A549 (cell line): ENCODE data around the gene CNIH2. TPM values are rescaled to one million over a fixed set of nuclear protein-coding genes. Genes with fewer than 3 reads are reported as not detected.

Experiments used
- ATAC-seq, 2 experiments: fragments of 200-7000 bp in 1 of 2; fragments of >200 bp in 1 of 2; cut with Nextera tagmentation in 1 of 2; cut with Tn5 transposase in 1 of 2; 3 replicates each; pipeline versions ENCODE4 v1.8.0 to v1.9.1; 2018 to 2020; ENCODE audit warnings: mild to moderate bottlenecking in 1 of 2, moderate library complexity in 1 of 2
- CTCF ChIA-PET: fragments of 300-600 bp; sonication (Branson Sonifier 250); formaldehyde crosslinking; extraction: SDS; loops from one replicate; lab custom pipeline; 2021; ENCODE audit warnings: antibody characterized with exemption, inconsistent platforms; lab: Yijun Ruan, JAX
- POLR2A ChIA-PET: fragments of 350-600 bp; formaldehyde crosslinking; extraction: SDS; loops from one replicate; lab custom pipeline; 2021; ENCODE audit warnings: antibody characterized with exemption, inconsistent platforms; lab: Yijun Ruan, JAX
- DNase-seq, 2 experiments: peaks; one replicate each; pipeline versions ENCODE4 v3.0.0 to v3.0.0-alpha.2; 2011 to 2016; ENCODE audit warnings: low read depth in 1 of 2, low spot score in 1 of 2
- FAIRE-seq: peaks from 2 replicates; lab custom pipeline; 2011; peaks lifted over from hg19 to GRCh38; lab: Jason Lieb, UNC
- H3K27ac ChIP-seq, 2 experiments: fragments of >200 bp; sonication (Bioruptor Twin); formaldehyde crosslinking; 3 replicates each; pipeline ENCODE4 v1.5.1; 2016 to 2017
- H3K4me1 ChIP-seq: fragments of >200 bp; sonication (Bioruptor Twin); formaldehyde crosslinking; 3 replicates; pipeline ENCODE4 v1.6.1; 2016
- H3K4me2 ChIP-seq: fragments of >200 bp; sonication (Bioruptor Twin); formaldehyde crosslinking; 3 replicates; pipeline ENCODE4 v1.6.1; 2016
- H3K4me3 ChIP-seq: fragments of >200 bp; sonication (Bioruptor Twin); formaldehyde crosslinking; 3 replicates; pipeline ENCODE4 v1.5.1; 2016
- H3K9me3 ChIP-seq: fragments of >200 bp; sonication (Bioruptor Twin); formaldehyde crosslinking; 3 replicates; pipeline ENCODE4 v1.6.1; 2016
- ATOH8 ChIP-seq: fragments of 250-450 bp; sonication (Bioruptor Pico); IDR thresholded peaks from 2 replicates; pipeline ENCODE4 v1.5.0; 2020; ENCODE audit warnings: low read depth, mild to moderate bottlenecking, moderate library complexity
- CTCF ChIP-seq: fragments of >200 bp; sonication (Bioruptor Twin); formaldehyde crosslinking; IDR thresholded peaks from 3 replicates; pipeline ENCODE4 v1.5.1; 2016
- EHF ChIP-seq: fragments of 250-450 bp; sonication (Bioruptor Pico); IDR thresholded peaks from 2 replicates; pipeline ENCODE4 v1.5.0; 2020; ENCODE audit warnings: mild to moderate bottlenecking
- FOXS1 ChIP-seq: fragments of 250-450 bp; sonication (Bioruptor Pico); IDR thresholded peaks from 2 replicates; pipeline ENCODE4 v1.5.0; 2020; ENCODE audit warnings: mild to moderate bottlenecking, moderate library complexity
- GATA3 ChIP-seq: IDR thresholded peaks from 2 replicates; pipeline ENCODE4 v1.6.1; 2012; ENCODE audit warnings: borderline replicate concordance
- JUNB ChIP-seq: fragments of >200 bp; sonication (Bioruptor Twin); formaldehyde crosslinking; IDR thresholded peaks from 2 replicates; pipeline ENCODE4 v1.6.1; 2016
- MAX ChIP-seq: IDR thresholded peaks from 2 replicates; pipeline ENCODE4 v1.6.1; 2012
- MAZ ChIP-seq: fragments of 150-350 bp; IDR thresholded peaks from 2 replicates; pipeline ENCODE4 v1.6.1; 2014; ENCODE audit warnings: antibody characterized with exemption, low read depth, low read length, borderline replicate concordance
- MYC ChIP-seq: IDR thresholded peaks from 2 replicates; pipeline ENCODE4 v1.6.1; 2012; ENCODE audit warnings: mild to moderate bottlenecking, inconsistent platforms, low read length, improper control_type of control experiment, borderline replicate concordance
- POLR2A ChIP-seq: IDR thresholded peaks from 2 replicates; pipeline ENCODE4 v1.6.1; 2012; ENCODE audit warnings: mild to moderate bottlenecking, low read length
- REST ChIP-seq: fragments of 200-600 bp; sonication (generic); IDR thresholded peaks from 2 replicates; pipeline ENCODE4 v1.6.1; 2016; ENCODE audit warnings: antibody characterized with exemption, mild to moderate bottlenecking, moderate library complexity
- TP53 ChIP-seq: fragments of 250-450 bp; sonication (Bioruptor Pico); IDR thresholded peaks from 2 replicates; pipeline ENCODE4 v1.5.0; 2021; ENCODE audit warnings: mild to moderate bottlenecking, moderate library complexity
- WGBS: methylation state at CpG from one replicate; pipeline ENCODE4 v1.1.6; 2017; ENCODE audit errors: missing lambda C conversion rate; 5-methylcytosine and 5-hydroxymethylcytosine counted together
- polyA plus RNA-seq, 4 experiments: library from polyadenylated mRNA; depleted of rRNA in 3 of 4; stranded (reverse); fragments of >200 nt; fragmentation: RNase III in 1 of 4; extraction: RNeasy Plus Mini Kit Qiagen cat#74134 plus additional on column Dnase treatment in 1 of 4; gene quantifications; 2 replicates in 3 of 4; 3 replicates in 1 of 4; pipeline ENCODE4 v1.2.3, GENCODE V29; 2011 to 2017

The CNIH2 gene
- polyA plus RNA-seq, 2 of the 4 experiments (the other 2 are of a cell fraction) = 0.98 to 1.1 TPM

GRCh38 chr11:66321606-66322005 is 43.6 kb downstream of the CNIH2 start:
- 90% methylated on average over 4 of the region's 4 CpGs for WGBS
- FAIRE-seq (no peak), ATAC-seq (no peak), DNase-seq (no peak)
- POLR2A ChIA-PET = interaction anchor here (1.1 kb wide), 1 partner anchor 9 kb away, joined by 4 read pairs; no protein-coding TSS in a partner anchor
- Histone ChIP-seq H3K9me3 (no peaks in the 10 kb centered on the region), H3K27ac (no peak overlapping the region), H3K4me1 (peaks cover 33% of the 10 kb centered on the region), H3K4me3 (no peak overlapping the region), H3K4me2 (no peak overlapping the region)
- CTCF ChIA-PET = interaction anchor here (0.6 to 2.0 kb wide), 6 partner anchors 9 to 67 kb away, joined by 4 to 12 read pairs (median 5); partner anchors contain the start of gene RIN1
- TF ChIP-seq MAX (no peak), POLR2A (no peak)

GRCh38 chr11:66322732-66323427 is 44.9 kb downstream of the CNIH2 start:
- peaks cover 40% of the 10 kb centered on the region for H3K4me1 ChIP-seq
- CTCF ChIA-PET = interaction anchor here (1.4 to 2.0 kb wide), 3 partner anchors 10 to 66 kb away, joined by 4 to 12 read pairs (median 6); no protein-coding TSS in a partner anchor
- 89% methylated on average over 8 of the region's 11 CpGs for WGBS
- DNase-seq (no peak), FAIRE-seq (no peak), ATAC-seq (no peak)
- H3K27ac ChIP-seq = no peak overlapping the region
- H3K4me2 ChIP-seq = no peak overlapping the region
- H3K4me3 ChIP-seq = no peak overlapping the region
- TF ChIP-seq GATA3 (no peak), JUNB (no peak), MAZ (no peak), TP53 (CRISPR knock-in tag) (no peak), EHF (CRISPR knock-in tag) (no peak), FOXS1 (CRISPR knock-in tag) (no peak), CTCF (no peak)
- H3K9me3 ChIP-seq = no peaks in the 10 kb centered on the region
- POLR2A ChIA-PET = no interaction called here

GRCh38 chr11:66323684-66324083 is 45.7 kb downstream of the CNIH2 start:
- no peak for DNase-seq
- Histone ChIP-seq H3K4me2 (no peak overlapping the region), H3K4me1 (peaks cover 38% of the 10 kb centered on the region), H3K4me3 (no peak overlapping the region), H3K9me3 (no peaks in the 10 kb centered on the region)
- no peak for ATAC-seq
- no peak for FAIRE-seq
- ChIA-PET POLR2A (no interaction called here), CTCF (interaction anchor here (1.7 to 2.1 kb wide), 2 partner anchors 13 to 41 kb away, joined by 6 to 22 read pairs; no protein-coding TSS in a partner anchor)
- WGBS = 94% methylated on average over 1 of the region's 1 CpG
- no peak for TF ChIP-seq MYC
- TF ChIP-seq REST = no peak
- no peak for TF ChIP-seq ATOH8 (CRISPR knock-in tag)
- TF ChIP-seq, all 56 proteins: peak for 0
- no peak overlapping the region for H3K27ac ChIP-seq
